Liver (tissue), 9 donors: ENCODE data around the gene CACNA1C. TPM values are rescaled to one million over a fixed set of nuclear protein-coding genes. Genes with fewer than 3 reads are reported as not detected.

Experiments
- DNase-seq: peaks from one replicate; pipeline ENCODE4 v3.0.0-alpha.2; 2017; ENCODE audit warnings: low spot score
- H3K27ac ChIP-seq, 2 donors: one replicate each; pipeline ENCODE4 v1.7.0; 2013; ENCODE audit warnings: inconsistent platforms in 2 of 2, low read length in 2 of 2, control low read depth in 1 of 2, low read depth in 1 of 2, mild to moderate bottlenecking in 1 of 2
- H3K27me3 ChIP-seq, 4 donors: one replicate each; pipeline versions ENCODE4 v1.6.1 to v1.7.0; 2013; ENCODE audit warnings: low read length in 3 of 4, inconsistent platforms in 1 of 4, mild to moderate bottlenecking in 1 of 4, moderate library complexity in 1 of 4; ENCODE audit not compliant: control insufficient read depth in 4 of 4, insufficient read depth in 4 of 4
- H3K36me3 ChIP-seq, 4 donors: one replicate each; pipeline versions ENCODE4 v1.6.1 to v1.7.0; 2013; ENCODE audit warnings: low read length in 3 of 4, mild to moderate bottlenecking in 3 of 4, low read depth in 1 of 4, moderate library complexity in 1 of 4; ENCODE audit not compliant: control insufficient read depth in 4 of 4, insufficient read depth in 3 of 4
- H3K4me1 ChIP-seq, 4 donors: one replicate each; pipeline versions ENCODE4 v1.6.1 to v1.7.0; 2013; ENCODE audit warnings: low read length in 3 of 4, mild to moderate bottlenecking in 3 of 4, moderate library complexity in 1 of 4; ENCODE audit not compliant: control insufficient read depth in 4 of 4, insufficient read depth in 4 of 4
- H3K4me3 ChIP-seq, 3 donors: one replicate each; pipeline versions ENCODE4 v1.6.1 to v1.7.0; 2013; ENCODE audit warnings: low read length in 3 of 3, control low read depth in 1 of 3, low read depth in 1 of 3, mild to moderate bottlenecking in 1 of 3
- H3K9ac ChIP-seq, 2 donors: one replicate each; pipeline ENCODE4 v1.7.0; 2013; ENCODE audit warnings: low read length in 2 of 2, mild to moderate bottlenecking in 2 of 2, moderate library complexity in 2 of 2, control low read depth in 1 of 2, low read depth in 1 of 2
- H3K9me3 ChIP-seq, 4 donors: one replicate each; pipeline versions ENCODE4 v1.6.1 to v1.7.0; 2013; ENCODE audit warnings: low read length in 3 of 4; ENCODE audit not compliant: control insufficient read depth in 4 of 4
- EGR1 ChIP-seq, 2 donors: IDR thresholded peaks; 2 replicates each; pipeline ENCODE4 v1.6.1; 2016 to 2018; ENCODE audit warnings: antibody characterized with exemption in 2 of 2, low read depth in 2 of 2
- FOXA1 ChIP-seq: IDR thresholded peaks from 2 replicates; pipeline ENCODE4 v1.6.1; 2016; ENCODE audit warnings: antibody characterized with exemption
- FOXA2 ChIP-seq: IDR thresholded peaks from 2 replicates; pipeline ENCODE4 v1.6.1; 2016; ENCODE audit warnings: antibody characterized with exemption
- GABPA ChIP-seq, 2 donors: IDR thresholded peaks in 1 of 2; conservative IDR thresholded peaks in 1 of 2; 2 replicates each; pipeline ENCODE4 v1.6.1; 2016; ENCODE audit warnings: antibody characterized with exemption in 2 of 2, mild to moderate bottlenecking in 1 of 2, moderate library complexity in 1 of 2
- HNF4A ChIP-seq, 2 donors: conservative IDR thresholded peaks; 2 replicates each; pipeline ENCODE4 v1.6.1; 2016; ENCODE audit warnings: antibody characterized with exemption in 2 of 2, mild to moderate bottlenecking in 2 of 2
- HNF4G ChIP-seq: IDR thresholded peaks from 2 replicates; pipeline ENCODE4 v1.6.1; 2016; ENCODE audit warnings: antibody characterized with exemption
- JUND ChIP-seq, 2 donors: IDR thresholded peaks; 2 replicates each; pipeline ENCODE4 v1.6.1; 2016; ENCODE audit warnings: antibody characterized with exemption in 2 of 2
- RAD21 ChIP-seq, 2 donors: IDR thresholded peaks; 2 replicates each; pipeline ENCODE4 v1.6.1; 2016; ENCODE audit warnings: antibody characterized with exemption in 2 of 2, mild to moderate bottlenecking in 2 of 2
- RXRA ChIP-seq, 2 donors: IDR thresholded peaks; 2 replicates each; pipeline ENCODE4 v1.6.1; 2017 to 2018; ENCODE audit warnings: antibody characterized with exemption in 2 of 2, mild to moderate bottlenecking in 1 of 2
- SP1 ChIP-seq: IDR thresholded peaks from 2 replicates; pipeline ENCODE4 v1.6.1; 2018; ENCODE audit warnings: antibody characterized with exemption, mild to moderate bottlenecking
- TAF1 ChIP-seq: conservative IDR thresholded peaks from 2 replicates; pipeline ENCODE4 v1.6.1; 2016; ENCODE audit warnings: antibody characterized with exemption, mild to moderate bottlenecking
- WGBS: extraction: QIAGEN DNeasy Blood & Tissue Kit; methylation state at CpG from one replicate; pipeline ENCODE4 v1.1.7; 2013; 5-methylcytosine and 5-hydroxymethylcytosine counted together
- polyA plus RNA-seq, 2 donors: library from polyadenylated mRNA; stranded (reverse) in 1 of 2; unstranded in 1 of 2; fragments of 200-250 nt in 1 of 2; fragments of >200 nt in 1 of 2; fragmentation: Nextera tagmentation in 1 of 2; extraction: Ambion mirVana in 1 of 2; gene quantifications; one replicate each; pipeline versions ENCODE4 v1.2.1 to v1.2.3, GENCODE V29; 2013 to 2015
- total RNA-seq, 2 donors: library from RNA; depleted of rRNA; stranded (reverse); fragments of >200 nt; gene quantifications; one replicate each; pipeline ENCODE4 v1.2.3, GENCODE V29; 2014
- TF ChIP-seq, protein P1 (sequence below): IDR thresholded peaks from 2 replicates; pipeline ENCODE4 v1.6.1; 2016; ENCODE audit warnings: antibody characterized with exemption
- TF ChIP-seq, protein P2 (sequence below): IDR thresholded peaks from 2 replicates; pipeline ENCODE4 v1.6.1; 2016; ENCODE audit warnings: antibody characterized with exemption
- TF ChIP-seq, protein P3 (sequence below): IDR thresholded peaks from 2 replicates; pipeline ENCODE4 v1.6.1; 2016; ENCODE audit warnings: antibody characterized with exemption, mild to moderate bottlenecking
- TF ChIP-seq, protein P4 (sequence below): IDR thresholded peaks from 2 replicates; pipeline ENCODE4 v1.6.1; 2016; ENCODE audit warnings: antibody characterized with exemption
- TF ChIP-seq, protein P5 (sequence below): fragments of 150-350 bp; IDR thresholded peaks from 2 replicates; pipeline ENCODE4 v1.5.1; 2017; ENCODE audit warnings: improper control_type of control experiment, low read depth, low read length; ENCODE audit not compliant: missing input control
- donor health status: healthy.
- donor health status: healthy.
- donor health status: healthy.
- donor health status: healthy.
- donor health status: healthy.

The CACNA1C gene
- total and polyA plus RNA-seq, 4 donors, result 0.23 to 1.9 (median 0.41) TPM

DNA sequence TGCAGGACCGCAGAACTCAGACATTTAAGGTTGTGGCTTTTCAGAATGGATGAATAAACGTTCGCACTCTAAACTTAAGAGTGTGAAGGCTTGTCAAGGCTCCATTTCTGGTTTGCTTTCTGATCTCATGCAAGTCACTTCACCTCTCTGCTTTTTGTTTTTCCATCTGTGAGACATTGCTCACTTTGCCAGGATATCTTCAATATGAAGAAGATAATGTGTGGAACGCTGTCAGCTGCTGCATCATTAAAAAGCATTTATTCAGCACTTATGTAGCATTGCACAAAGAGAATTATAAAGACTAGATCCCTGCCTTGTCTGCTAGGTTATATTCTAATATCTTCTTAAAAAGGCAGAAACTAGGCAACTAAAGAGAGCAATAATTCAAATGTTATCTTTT lies 172.2 kb downstream of the CACNA1C start:
- TF ChIP-seq FOXA2 (no peak), GABPA (IDR thresholded peaks at IDR 0.05 in 1 of 2, conservative IDR thresholded peaks at IDR 0.05 in 1 of 2) (no peak), HNF4A (conservative IDR thresholded peaks at IDR 0.05) (no peak), EGR1 (IDR thresholded peaks at IDR 0.05; ENCODE audit: low read depth in 2 of 2) (no peak), JUND (IDR thresholded peaks at IDR 0.05) (no peak), SP1 (no peak), RAD21 (IDR thresholded peaks at IDR 0.05) (no peak), RXRA (IDR thresholded peaks at IDR 0.05) (no peak), FOXA1 (no peak)
- TF ChIP-seq, protein P1, sequence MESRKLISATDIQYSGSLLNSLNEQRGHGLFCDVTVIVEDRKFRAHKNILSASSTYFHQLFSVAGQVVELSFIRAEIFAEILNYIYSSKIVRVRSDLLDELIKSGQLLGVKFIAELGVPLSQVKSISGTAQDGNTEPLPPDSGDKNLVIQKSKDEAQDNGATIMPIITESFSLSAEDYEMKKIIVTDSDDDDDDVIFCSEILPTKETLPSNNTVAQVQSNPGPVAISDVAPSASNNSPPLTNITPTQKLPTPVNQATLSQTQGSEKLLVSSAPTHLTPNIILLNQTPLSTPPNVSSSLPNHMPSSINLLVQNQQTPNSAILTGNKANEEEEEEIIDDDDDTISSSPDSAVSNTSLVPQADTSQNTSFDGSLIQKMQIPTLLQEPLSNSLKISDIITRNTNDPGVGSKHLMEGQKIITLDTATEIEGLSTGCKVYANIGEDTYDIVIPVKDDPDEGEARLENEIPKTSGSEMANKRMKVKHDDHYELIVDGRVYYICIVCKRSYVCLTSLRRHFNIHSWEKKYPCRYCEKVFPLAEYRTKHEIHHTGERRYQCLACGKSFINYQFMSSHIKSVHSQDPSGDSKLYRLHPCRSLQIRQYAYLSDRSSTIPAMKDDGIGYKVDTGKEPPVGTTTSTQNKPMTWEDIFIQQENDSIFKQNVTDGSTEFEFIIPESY, result no peak
- TF ChIP-seq, protein P2, sequence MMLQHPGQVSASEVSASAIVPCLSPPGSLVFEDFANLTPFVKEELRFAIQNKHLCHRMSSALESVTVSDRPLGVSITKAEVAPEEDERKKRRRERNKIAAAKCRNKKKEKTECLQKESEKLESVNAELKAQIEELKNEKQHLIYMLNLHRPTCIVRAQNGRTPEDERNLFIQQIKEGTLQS, result no peak
- TF ChIP-seq, protein P3, sequence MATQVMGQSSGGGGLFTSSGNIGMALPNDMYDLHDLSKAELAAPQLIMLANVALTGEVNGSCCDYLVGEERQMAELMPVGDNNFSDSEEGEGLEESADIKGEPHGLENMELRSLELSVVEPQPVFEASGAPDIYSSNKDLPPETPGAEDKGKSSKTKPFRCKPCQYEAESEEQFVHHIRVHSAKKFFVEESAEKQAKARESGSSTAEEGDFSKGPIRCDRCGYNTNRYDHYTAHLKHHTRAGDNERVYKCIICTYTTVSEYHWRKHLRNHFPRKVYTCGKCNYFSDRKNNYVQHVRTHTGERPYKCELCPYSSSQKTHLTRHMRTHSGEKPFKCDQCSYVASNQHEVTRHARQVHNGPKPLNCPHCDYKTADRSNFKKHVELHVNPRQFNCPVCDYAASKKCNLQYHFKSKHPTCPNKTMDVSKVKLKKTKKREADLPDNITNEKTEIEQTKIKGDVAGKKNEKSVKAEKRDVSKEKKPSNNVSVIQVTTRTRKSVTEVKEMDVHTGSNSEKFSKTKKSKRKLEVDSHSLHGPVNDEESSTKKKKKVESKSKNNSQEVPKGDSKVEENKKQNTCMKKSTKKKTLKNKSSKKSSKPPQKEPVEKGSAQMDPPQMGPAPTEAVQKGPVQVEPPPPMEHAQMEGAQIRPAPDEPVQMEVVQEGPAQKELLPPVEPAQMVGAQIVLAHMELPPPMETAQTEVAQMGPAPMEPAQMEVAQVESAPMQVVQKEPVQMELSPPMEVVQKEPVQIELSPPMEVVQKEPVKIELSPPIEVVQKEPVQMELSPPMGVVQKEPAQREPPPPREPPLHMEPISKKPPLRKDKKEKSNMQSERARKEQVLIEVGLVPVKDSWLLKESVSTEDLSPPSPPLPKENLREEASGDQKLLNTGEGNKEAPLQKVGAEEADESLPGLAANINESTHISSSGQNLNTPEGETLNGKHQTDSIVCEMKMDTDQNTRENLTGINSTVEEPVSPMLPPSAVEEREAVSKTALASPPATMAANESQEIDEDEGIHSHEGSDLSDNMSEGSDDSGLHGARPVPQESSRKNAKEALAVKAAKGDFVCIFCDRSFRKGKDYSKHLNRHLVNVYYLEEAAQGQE, result no peak
- TF ChIP-seq, protein P4, sequence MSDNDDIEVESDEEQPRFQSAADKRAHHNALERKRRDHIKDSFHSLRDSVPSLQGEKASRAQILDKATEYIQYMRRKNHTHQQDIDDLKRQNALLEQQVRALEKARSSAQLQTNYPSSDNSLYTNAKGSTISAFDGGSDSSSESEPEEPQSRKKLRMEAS, result no peak
- no peaks in the 10 kb centered on the region for H3K9me3 ChIP-seq
- DNase-seq, result no peak
- no peak overlapping the region for H3K4me3 ChIP-seq
- 87% methylated on average over 4 of the region's 4 CpGs for WGBS
- H3K9ac ChIP-seq, result no peak overlapping the region
- H3K36me3 ChIP-seq, result no peaks in the 10 kb centered on the region
- peaks cover 0 to under 1% (median 0%) of the 10 kb centered on the region in 4 donors for H3K4me1 ChIP-seq
- peaks cover 0 to 3% (median 0%) of the 10 kb centered on the region in 4 donors for H3K27me3 ChIP-seq
- H3K27ac ChIP-seq, result no peak overlapping the region

DNA sequence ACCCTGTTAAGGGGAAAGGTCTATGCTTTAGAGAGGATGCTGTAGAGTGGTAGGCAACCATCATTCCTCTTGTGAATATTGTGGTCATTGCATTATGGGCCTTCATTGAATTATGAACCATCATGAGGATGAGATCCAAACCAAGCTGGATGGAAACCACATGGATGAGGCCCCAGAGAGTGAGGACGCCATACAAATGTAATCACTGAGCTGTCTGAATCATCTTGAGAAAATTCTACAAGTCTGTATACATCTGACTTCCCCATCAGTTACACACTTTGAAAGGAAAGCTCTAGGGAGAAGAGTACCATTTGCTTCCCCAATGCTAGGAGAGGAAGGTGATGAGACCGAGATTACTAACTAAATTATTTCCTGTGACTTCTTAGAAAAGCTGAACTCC lies 172.9 kb downstream of the CACNA1C start:
- Histone ChIP-seq H3K4me1 (peaks cover 0 to 1% (median 0%) of the 10 kb centered on the region in 4 donors), H3K9ac (no peak overlapping the region), H3K36me3 (no peaks in the 10 kb centered on the region), H3K27ac (no peak overlapping the region), H3K27me3 (peaks cover 0 to 7% (median 0%) of the 10 kb centered on the region in 4 donors), H3K4me3 (no peak overlapping the region), H3K9me3 (no peaks in the 10 kb centered on the region)
- 84% methylated on average over 2 of the region's 2 CpGs for WGBS
- no peak for DNase-seq
- no peak for TF ChIP-seq HNF4G
- TF ChIP-seq HNF4A (conservative IDR thresholded peaks at IDR 0.05), result no peak
- no peak for TF ChIP-seq JUND (IDR thresholded peaks at IDR 0.05)
- no peak for TF ChIP-seq TAF1
- no peak for TF ChIP-seq GABPA (IDR thresholded peaks at IDR 0.05 in 1 of 2, conservative IDR thresholded peaks at IDR 0.05 in 1 of 2)
- TF ChIP-seq, protein P5, sequence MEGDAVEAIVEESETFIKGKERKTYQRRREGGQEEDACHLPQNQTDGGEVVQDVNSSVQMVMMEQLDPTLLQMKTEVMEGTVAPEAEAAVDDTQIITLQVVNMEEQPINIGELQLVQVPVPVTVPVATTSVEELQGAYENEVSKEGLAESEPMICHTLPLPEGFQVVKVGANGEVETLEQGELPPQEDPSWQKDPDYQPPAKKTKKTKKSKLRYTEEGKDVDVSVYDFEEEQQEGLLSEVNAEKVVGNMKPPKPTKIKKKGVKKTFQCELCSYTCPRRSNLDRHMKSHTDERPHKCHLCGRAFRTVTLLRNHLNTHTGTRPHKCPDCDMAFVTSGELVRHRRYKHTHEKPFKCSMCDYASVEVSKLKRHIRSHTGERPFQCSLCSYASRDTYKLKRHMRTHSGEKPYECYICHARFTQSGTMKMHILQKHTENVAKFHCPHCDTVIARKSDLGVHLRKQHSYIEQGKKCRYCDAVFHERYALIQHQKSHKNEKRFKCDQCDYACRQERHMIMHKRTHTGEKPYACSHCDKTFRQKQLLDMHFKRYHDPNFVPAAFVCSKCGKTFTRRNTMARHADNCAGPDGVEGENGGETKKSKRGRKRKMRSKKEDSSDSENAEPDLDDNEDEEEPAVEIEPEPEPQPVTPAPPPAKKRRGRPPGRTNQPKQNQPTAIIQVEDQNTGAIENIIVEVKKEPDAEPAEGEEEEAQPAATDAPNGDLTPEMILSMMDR, result no peak
- TF ChIP-seq, protein P2, result no peak
